AG04449 (cell line): ENCODE results near the gene TRPC1.
A peak's percentile ranks its signal among the peaks of the same experiment; 100 is the strongest.

Experiments used
- CTCF ChIA-PET: fragments of 350-600 bp; formaldehyde crosslinking; extraction: SDS; loops from one replicate; lab custom pipeline; 2021; ENCODE audit warnings: antibody characterized with exemption; lab: Yijun Ruan, JAX
- POLR2A ChIA-PET: fragments of 400-600, 350-600 bp; formaldehyde crosslinking; extraction: SDS; loops from one replicate; lab custom pipeline; 2020; ENCODE audit warnings: antibody characterized with exemption, inconsistent platforms; lab: Yijun Ruan, JAX
- DNase-seq: peaks from one replicate; pipeline ENCODE4 v3.0.0-alpha.2; 2010; ENCODE audit warnings: low read depth, low spot score
- H3K4me3 ChIP-seq: 2 replicates; pipeline ENCODE4 v1.5.1; 2011; ENCODE audit warnings: low read depth, mild to moderate bottlenecking, control low read depth, low read length
- CTCF ChIP-seq: IDR thresholded peaks from one replicate; pipeline ENCODE4 v1.5.1; 2011; ENCODE audit warnings: mild to moderate bottlenecking, moderate library complexity, low read length, control low read depth, inconsistent platforms; ENCODE audit not compliant: insufficient read depth; ENCODE audit errors: missing control alignments

TRPC1 gene

GRCh38 chr3:142716102-142716501 is 7.7 kb upstream of the TRPC1 start:
- POLR2A ChIA-PET: no interaction called here
- TF ChIP-seq CTCF: no peak
- no peak for DNase-seq
- CTCF ChIA-PET: no interaction called here
- H3K4me3 ChIP-seq: no peak overlapping the region

GRCh38 chr3:142723665-142723967 is 218 bp upstream of the TRPC1 start:
- CTCF ChIA-PET: interaction anchor here (1.2 to 1.3 kb wide), 2 partner anchors 11 to 105 kb away, joined by 3 to 4 read pairs; no protein-coding TSS in a partner anchor
- peak overlapping the region; percentile 90 for H3K4me3 ChIP-seq
- no peak for DNase-seq
- POLR2A ChIA-PET: interaction anchor here (1.5 kb wide), 1 partner anchor 145 kb away, joined by 4 read pairs; the partner anchor contains the start of gene ATR
- TF ChIP-seq CTCF: no peak

- peak overlapping the region; percentile 90 for H3K4me3 ChIP-seq
- TF ChIP-seq CTCF: no peak
- ChIA-PET POLR2A (interaction anchor here (1.5 kb wide), 1 partner anchor 146 kb away, joined by 4 read pairs; the partner anchor contains the start of gene ATR), CTCF (interaction anchor here (1.2 to 1.3 kb wide), 2 partner anchors 9 to 104 kb away, joined by 3 to 4 read pairs; no protein-coding TSS in a partner anchor)
- no peak for DNase-seq
Measured at GRCh38 chr3:142724682-142725356, 985 bp downstream of the TRPC1 start.

GRCh38 chr3:142725357-142725739 is 1.5 kb downstream of the TRPC1 start:
- ChIA-PET POLR2A (no interaction called here), CTCF (no interaction called here)
- DNase-seq: no peak
- H3K4me3 ChIP-seq: peak overlapping the region; percentile 90
- TF ChIP-seq CTCF: no peak

GRCh38 chr3:142726017-142726416 is 2.2 kb downstream of the TRPC1 start:
- no peak overlapping the region for H3K4me3 ChIP-seq
- TF ChIP-seq CTCF: no peak
- DNase-seq: no peak
- CTCF ChIA-PET: no interaction called here
- POLR2A ChIA-PET: no interaction called here

- no peak overlapping the region for H3K4me3 ChIP-seq
- CTCF ChIA-PET: no interaction called here
- POLR2A ChIA-PET: no interaction called here
- TF ChIP-seq CTCF: no peak
- DNase-seq: no peak
Measured at GRCh38 chr3:142732066-142732465, 8.2 kb downstream of the TRPC1 start.
